Lung (tissue), 12 donors: ENCODE measurements around the gene VPS45. TPM values are rescaled to one million over a fixed set of nuclear protein-coding genes. Genes with fewer than 3 reads are reported as not detected.

ENCODE experiments used
- ATAC-seq: fragments of 200-7000 bp; cut with Tn5 transposase; one replicate; pipeline ENCODE4 v1.9.1; 2020; ENCODE audit warnings: moderate number of reproducible peaks; ENCODE audit not compliant: insufficient read depth, low FRiP score
- DNase-seq, 3 donors: peaks; one replicate each; pipeline ENCODE4 v3.0.0-alpha.2; 2013 to 2017
- H3K27ac ChIP-seq, 2 donors: one replicate each; pipeline ENCODE4 v1.5.1; 2013; ENCODE audit warnings: mild to moderate bottlenecking in 2 of 2, moderate library complexity in 2 of 2, control low read depth in 1 of 2, inconsistent platforms in 1 of 2, low read depth in 1 of 2, low read length in 1 of 2
- H3K27me3 ChIP-seq, 3 donors: one replicate each; pipeline ENCODE4 v1.5.1; 2013; ENCODE audit warnings: low read length in 2 of 3; ENCODE audit not compliant: control insufficient read depth in 3 of 3, insufficient read depth in 3 of 3
- H3K36me3 ChIP-seq, 4 donors: one replicate each; pipeline ENCODE4 v1.5.1; 2013; ENCODE audit warnings: low read length in 4 of 4, mild to moderate bottlenecking in 1 of 4, moderate library complexity in 1 of 4; ENCODE audit not compliant: control insufficient read depth in 4 of 4, insufficient read depth in 4 of 4
- H3K4me1 ChIP-seq, 5 donors: one replicate each; pipeline ENCODE4 v1.5.1; 2013; ENCODE audit warnings: low read length in 5 of 5, mild to moderate bottlenecking in 2 of 5, moderate library complexity in 1 of 5; ENCODE audit not compliant: control insufficient read depth in 5 of 5, insufficient read depth in 5 of 5
- H3K4me3 ChIP-seq: one replicate; pipeline ENCODE4 v1.5.1; 2013; ENCODE audit warnings: mild to moderate bottlenecking, control low read depth, moderate library complexity
- H3K9ac ChIP-seq, 2 donors: one replicate each; pipeline ENCODE4 v1.5.1; 2013; ENCODE audit warnings: low read length in 2 of 2, control low read depth in 1 of 2; ENCODE audit not compliant: insufficient read depth in 1 of 2
- H3K9me3 ChIP-seq, 4 donors: one replicate each; pipeline ENCODE4 v1.5.1; 2013; ENCODE audit warnings: low read length in 3 of 4, mild to moderate bottlenecking in 1 of 4, moderate library complexity in 1 of 4; ENCODE audit not compliant: control insufficient read depth in 4 of 4, insufficient read depth in 3 of 4
- WGBS, 2 donors: extraction: QIAGEN DNeasy Blood & Tissue Kit; methylation state at CpG; one replicate each; pipeline ENCODE4 v1.1.7; 2013; 5-methylcytosine and 5-hydroxymethylcytosine counted together
- polyA plus RNA-seq, 2 donors: library from polyadenylated mRNA; stranded (reverse); fragments of 200-250 nt; gene quantifications; one replicate each; pipeline ENCODE4 v1.2.1, GENCODE V29; 2013
- total RNA-seq, 2 donors: library from RNA; depleted of rRNA in 1 of 2; stranded (reverse); fragments of >200 nt in 1 of 2; gene quantifications; one replicate each; pipeline ENCODE4 v1.2.1, GENCODE V29; 2014 to 2021
- TF ChIP-seq, protein P1 (sequence below): IDR thresholded peaks from 2 replicates; pipeline ENCODE4 v1.5.1; 2012; ENCODE audit warnings: mild to moderate bottlenecking; ENCODE audit errors: control extremely low read depth, extremely low read depth
- donor health status: control.
- donor health status: control.
- donor health status: Bipolar disorder and iron deficiency.
- donor health status: healthy.
- donor health status: DM: yes; HTN: yes; CAD: no.

VPS45 gene
- total and polyA plus RNA-seq, 4 donors: 16.3 to 86.7 (median 26.1) TPM

- peaks cover 3 to 53% (median 22%) of the 10 kb centered on the region in 5 donors for H3K4me1 ChIP-seq
- H3K9me3 ChIP-seq: no peaks in the 10 kb centered on the region
- ATAC-seq: no peak
- peak overlapping the region; percentile 85 to 92 for H3K27ac ChIP-seq
- H3K4me3 ChIP-seq: no peak overlapping the region
- no peaks in the 10 kb centered on the region for H3K27me3 ChIP-seq
- peak in 2 of 3 donors; percentile 30 to 43 for DNase-seq
- TF ChIP-seq, protein P1, sequence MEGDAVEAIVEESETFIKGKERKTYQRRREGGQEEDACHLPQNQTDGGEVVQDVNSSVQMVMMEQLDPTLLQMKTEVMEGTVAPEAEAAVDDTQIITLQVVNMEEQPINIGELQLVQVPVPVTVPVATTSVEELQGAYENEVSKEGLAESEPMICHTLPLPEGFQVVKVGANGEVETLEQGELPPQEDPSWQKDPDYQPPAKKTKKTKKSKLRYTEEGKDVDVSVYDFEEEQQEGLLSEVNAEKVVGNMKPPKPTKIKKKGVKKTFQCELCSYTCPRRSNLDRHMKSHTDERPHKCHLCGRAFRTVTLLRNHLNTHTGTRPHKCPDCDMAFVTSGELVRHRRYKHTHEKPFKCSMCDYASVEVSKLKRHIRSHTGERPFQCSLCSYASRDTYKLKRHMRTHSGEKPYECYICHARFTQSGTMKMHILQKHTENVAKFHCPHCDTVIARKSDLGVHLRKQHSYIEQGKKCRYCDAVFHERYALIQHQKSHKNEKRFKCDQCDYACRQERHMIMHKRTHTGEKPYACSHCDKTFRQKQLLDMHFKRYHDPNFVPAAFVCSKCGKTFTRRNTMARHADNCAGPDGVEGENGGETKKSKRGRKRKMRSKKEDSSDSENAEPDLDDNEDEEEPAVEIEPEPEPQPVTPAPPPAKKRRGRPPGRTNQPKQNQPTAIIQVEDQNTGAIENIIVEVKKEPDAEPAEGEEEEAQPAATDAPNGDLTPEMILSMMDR: no peak
- peak overlapping the region in 1 of 2 donors; percentile 96 for H3K9ac ChIP-seq
- H3K36me3 ChIP-seq: peaks cover 9 to 29% (median 18%) of the 10 kb centered on the region in 4 donors
- WGBS, 2 donors: 53 to 73% methylated on average over 9 of the region's 9 CpGs
Measured at GRCh38 chr1:150161747-150162581, 94.4 kb downstream of the VPS45 start.

GRCh38 chr1:150162582-150162861, 94.9 kb downstream of the VPS45 start:
- TF ChIP-seq, protein P1: no peak
- Histone ChIP-seq H3K9me3 (no peaks in the 10 kb centered on the region), H3K36me3 (peaks cover 7 to 23% (median 13%) of the 10 kb centered on the region in 4 donors), H3K27me3 (no peaks in the 10 kb centered on the region), H3K4me3 (no peak overlapping the region), H3K27ac (peak overlapping the region; percentile 85 to 92), H3K9ac (peak overlapping the region in 1 of 2 donors; percentile 96), H3K4me1 (peaks cover 3 to 53% (median 22%) of the 10 kb centered on the region in 5 donors)
- no peak for DNase-seq
- 21 to 43% methylated on average over 4 of the region's 4 CpGs for WGBS, 2 donors
- ATAC-seq: no peak

- no peaks in the 10 kb centered on the region for H3K27me3 ChIP-seq
- H3K9ac ChIP-seq: peak overlapping the region in 1 of 2 donors; percentile 96
- WGBS, 2 donors: 14 to 19% methylated on average over 14 of the region's 14 CpGs
- peaks cover 3 to 53% (median 22%) of the 10 kb centered on the region in 5 donors for H3K4me1 ChIP-seq
- no peak overlapping the region for H3K4me3 ChIP-seq
- ATAC-seq: peak; percentile 89
- H3K36me3 ChIP-seq: peaks cover 4 to 18% (median 9%) of the 10 kb centered on the region in 4 donors
- H3K27ac ChIP-seq: peak overlapping the region; percentile 85 to 92
- TF ChIP-seq, protein P1: no peak
- H3K9me3 ChIP-seq: no peaks in the 10 kb centered on the region
- DNase-seq: peak; percentile 96 to 99 (median 99)
Measured at GRCh38 chr1:150162862-150163706, 95.5 kb downstream of the VPS45 start.
